Activated CD8-positive, alpha-beta memory T cell treated with anti-CD3 and anti-CD28 coated beads, Interleukin-2, amount 50 U/mL, for 48 hours (primary cell): Measurements from ENCODE around the gene ATP5PB.

Experiments used
- DNase-seq: peaks from one replicate; pipeline ENCODE4 v3.0.0-alpha.2; 2020

The ATP5PB gene

GRCh38 chr1:111476761-111477309, 27.6 kb downstream of the ATP5PB start:
- DNase-seq: no peak

- no peak for DNase-seq
Measured at GRCh38 chr1:111480674-111481073, 31.4 kb downstream of the ATP5PB start.

- peak; percentile 70 for DNase-seq
Measured at GRCh38 chr1:111481387-111482221, 32.3 kb downstream of the ATP5PB start.

- no peak for DNase-seq
Measured at GRCh38 chr1:111483166-111483565, 33.9 kb downstream of the ATP5PB start.

GRCh38 chr1:111483876-111484275, 34.6 kb downstream of the ATP5PB start:
- no peak for DNase-seq

- no peak for DNase-seq
Measured at GRCh38 chr1:111484391-111485026, 35.2 kb downstream of the ATP5PB start.

- no peak for DNase-seq
Measured at GRCh38 chr1:111486431-111486830, 37.2 kb downstream of the ATP5PB start.

GRCh38 chr1:111487133-111487532, 37.9 kb downstream of the ATP5PB start:
- DNase-seq: no peak

- DNase-seq: no peak
Measured at GRCh38 chr1:111488669-111489068, 39.4 kb downstream of the ATP5PB start.

GRCh38 chr1:111489604-111490003, 40.3 kb downstream of the ATP5PB start:
- no peak for DNase-seq

GRCh38 chr1:111490220-111490619, 41.0 kb downstream of the ATP5PB start:
- no peak for DNase-seq

- no peak for DNase-seq
Measured at GRCh38 chr1:111491070-111491469, 41.8 kb downstream of the ATP5PB start.

GRCh38 chr1:111496398-111496797, 47.1 kb downstream of the ATP5PB start:
- DNase-seq: no peak

- no peak for DNase-seq
Measured at GRCh38 chr1:111497592-111497991, 48.3 kb downstream of the ATP5PB start.

GRCh38 chr1:111499026-111499785, 49.9 kb downstream of the ATP5PB start:
- DNase-seq: no peak

- DNase-seq: no peak
Measured at GRCh38 chr1:111501645-111502044, 52.4 kb downstream of the ATP5PB start.

GRCh38 chr1:111503585-111504060, 54.4 kb downstream of the ATP5PB start, which contains the start of the genes ADORA3 and TMIGD3:
Gene ADORA3, minus strand, starts transcription at chr1:111503633. Its CDS starts 279 bp downstream, at chr1:111503354.
Gene TMIGD3, minus strand, starts transcription at chr1:111503633. Its CDS starts 279 bp downstream, at chr1:111503354.
- no peak for DNase-seq

GRCh38 chr1:111504097-111504496, 54.8 kb downstream of the ATP5PB start:
- DNase-seq: no peak

- DNase-seq: no peak
Measured at GRCh38 chr1:111505641-111506119, 56.4 kb downstream of the ATP5PB start.

- DNase-seq: no peak
Measured at GRCh38 chr1:111506561-111506960, 57.3 kb downstream of the ATP5PB start.

- DNase-seq: peak; percentile 82
Measured at GRCh38 chr1:111507411-111508201, 58.3 kb downstream of the ATP5PB start.

GRCh38 chr1:111509997-111510375, 60.7 kb downstream of the ATP5PB start:
- DNase-seq: no peak
